Body of pancreas (tissue), 4 donors: ENCODE results near the gene RGS18.

Experiments
- CTCF ChIP-seq, 7 experiments: fragments of 450-650 bp in 4 of 7; fragments of 200-600 bp in 3 of 7; sonication (generic) in 3 of 7; IDR thresholded peaks; one replicate each; pipeline ENCODE4 v1.5.1; 2016 to 2019; ENCODE audit warnings: antibody characterized with exemption in 7 of 7
- POLR2A ChIP-seq, 3 donors: fragments of 450-650 bp; IDR thresholded peaks; one replicate each; pipeline ENCODE4 v1.6.1; 2016; ENCODE audit warnings: antibody characterized with exemption in 3 of 3, mild to moderate bottlenecking in 2 of 3

DNA sequence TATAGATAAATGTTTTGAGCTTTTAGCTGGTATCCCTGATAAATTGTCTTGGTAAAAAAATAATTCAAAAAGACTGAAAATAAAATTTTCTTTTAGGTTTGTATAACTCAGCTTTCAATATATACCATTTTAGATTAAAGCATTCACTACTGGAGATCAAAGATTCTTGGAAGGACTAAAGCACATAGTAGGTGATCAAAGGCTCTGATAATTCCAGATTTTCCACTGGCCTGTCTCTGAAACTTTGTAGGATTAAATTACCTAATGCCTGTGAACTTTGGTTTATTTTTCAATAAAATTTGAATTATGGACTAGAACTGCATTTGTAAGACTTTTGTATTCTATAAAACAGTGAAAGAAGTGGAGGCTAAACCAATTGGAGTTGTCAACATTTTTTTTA is 1.2 kb upstream of the RGS18 start:
- no peak for TF ChIP-seq CTCF (IDR thresholded peaks at IDR 0.05)
- no peak for TF ChIP-seq POLR2A (IDR thresholded peaks at IDR 0.05)
